ENCODE data around the gene CCR9.

Gene CCR9

DNA sequence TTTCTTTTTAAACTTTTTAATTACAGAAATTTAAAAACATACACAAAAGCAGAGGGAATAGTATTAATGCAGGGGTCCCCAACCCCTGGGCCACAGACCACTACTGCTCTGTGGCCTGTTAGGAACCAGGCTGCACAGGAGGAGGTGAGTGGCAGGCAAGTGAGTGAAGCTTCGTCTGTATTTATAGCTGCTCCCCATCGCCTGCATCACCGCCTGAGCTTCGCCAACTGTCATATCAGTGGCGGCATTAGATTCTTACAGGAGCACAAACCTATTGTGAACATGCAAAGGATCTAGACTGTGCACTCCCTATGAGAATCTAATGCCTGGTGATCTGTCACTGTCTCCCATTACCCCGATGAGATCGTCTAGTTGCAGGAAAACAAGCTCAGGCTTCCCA, 22.4 kb downstream of the CCR9 start:
- no peak for DNase-seq (ENCODE audit: low spot score)

DNA sequence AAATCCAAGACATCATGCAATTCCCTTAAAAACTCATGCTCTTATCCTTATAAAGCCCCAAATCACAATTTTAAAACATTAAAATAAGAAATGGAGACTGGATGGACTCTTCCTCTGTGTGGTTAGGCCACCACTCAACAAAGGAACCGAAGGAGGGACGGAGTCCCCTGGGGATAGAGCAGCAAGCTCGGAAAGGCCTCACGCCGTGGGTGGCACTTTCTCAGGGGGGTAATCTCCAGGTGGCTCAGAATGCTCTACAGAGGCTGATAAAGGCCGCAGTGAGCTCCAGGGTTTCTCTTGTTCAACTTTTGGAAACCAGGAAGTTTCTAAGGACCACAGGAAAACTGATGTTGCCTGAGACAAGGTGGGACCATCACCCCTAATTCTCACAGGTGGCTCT, 23.2 kb downstream of the CCR9 start:
- DNase-seq (ENCODE audit: low spot score) = no peak

DNA sequence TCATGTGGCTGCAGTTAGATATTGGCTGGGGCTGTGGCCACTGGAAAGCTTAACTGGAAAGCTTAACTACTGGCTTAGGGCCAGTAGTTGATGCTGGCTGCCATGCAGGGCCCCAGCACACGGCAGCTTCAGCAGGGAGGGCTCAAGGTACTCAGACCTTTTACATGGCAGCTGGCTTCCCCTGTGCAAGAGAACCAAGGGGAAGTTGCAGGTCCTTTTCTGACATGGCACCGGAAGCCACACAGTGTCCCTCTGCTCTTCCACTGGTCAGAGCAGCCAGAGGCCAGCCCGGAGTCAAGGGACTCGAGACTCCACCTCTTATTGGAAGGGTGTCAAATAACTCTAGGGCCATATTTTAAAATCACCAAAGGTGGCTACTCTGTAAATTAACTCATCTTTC, 24.5 kb downstream of the CCR9 start:
- DNase-seq (ENCODE audit: low spot score) = no peak

DNA sequence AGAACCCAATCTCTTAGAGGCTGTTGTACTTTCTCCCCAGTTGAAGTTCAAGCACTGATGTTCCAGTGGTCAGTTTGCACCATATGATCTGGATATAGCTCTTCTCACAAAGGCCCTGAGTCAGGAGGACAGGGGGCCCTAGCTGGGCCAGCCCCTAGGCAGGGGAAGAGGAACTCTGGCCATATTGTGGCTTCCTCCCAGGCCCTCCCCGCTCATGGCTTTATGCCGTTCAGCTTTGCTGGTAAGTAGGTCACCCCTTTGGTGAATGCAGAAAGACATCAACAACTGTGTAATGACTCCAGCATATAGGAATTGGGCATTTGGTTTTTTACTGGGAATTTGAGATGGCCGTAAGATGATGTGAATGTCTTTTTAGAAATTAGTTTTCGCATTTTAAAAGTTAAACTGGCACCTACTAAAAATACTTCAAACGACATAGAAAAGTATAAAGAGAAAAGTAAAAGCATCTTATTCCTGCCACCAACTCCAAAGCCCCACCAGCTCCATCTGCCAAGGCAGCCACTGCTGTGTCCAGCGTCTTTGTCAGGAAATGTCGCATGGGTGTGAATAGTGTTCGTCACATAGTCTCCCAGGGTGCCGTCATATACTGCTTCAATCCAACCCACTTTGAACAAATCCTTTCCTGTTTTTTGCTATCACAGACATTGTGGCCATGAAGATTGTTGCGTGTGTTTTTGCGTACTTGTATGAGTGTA, 25.3 kb downstream of the CCR9 start:
- DNase-seq (ENCODE audit: low spot score) = no peak

DNA sequence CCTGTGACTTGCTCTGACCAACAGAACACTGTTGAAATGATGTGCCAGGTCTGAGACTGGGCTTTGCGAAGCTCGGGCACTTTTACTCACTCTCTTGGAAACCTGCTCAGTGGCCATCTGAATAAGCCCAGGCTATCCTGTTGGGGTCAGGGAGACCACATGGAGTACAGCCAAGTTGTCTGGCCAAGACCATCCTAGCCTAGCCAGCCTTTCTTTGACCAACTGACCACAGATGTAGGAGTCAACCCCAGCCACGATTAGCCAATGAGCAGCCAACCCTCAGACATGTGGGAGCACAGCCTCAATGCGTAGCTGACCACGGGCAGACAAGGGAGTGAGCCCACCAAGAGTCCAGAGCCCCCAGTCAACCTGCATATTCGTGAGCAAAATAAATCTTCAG, 26.1 kb downstream of the CCR9 start:
- no peak for DNase-seq (ENCODE audit: low spot score)

DNA sequence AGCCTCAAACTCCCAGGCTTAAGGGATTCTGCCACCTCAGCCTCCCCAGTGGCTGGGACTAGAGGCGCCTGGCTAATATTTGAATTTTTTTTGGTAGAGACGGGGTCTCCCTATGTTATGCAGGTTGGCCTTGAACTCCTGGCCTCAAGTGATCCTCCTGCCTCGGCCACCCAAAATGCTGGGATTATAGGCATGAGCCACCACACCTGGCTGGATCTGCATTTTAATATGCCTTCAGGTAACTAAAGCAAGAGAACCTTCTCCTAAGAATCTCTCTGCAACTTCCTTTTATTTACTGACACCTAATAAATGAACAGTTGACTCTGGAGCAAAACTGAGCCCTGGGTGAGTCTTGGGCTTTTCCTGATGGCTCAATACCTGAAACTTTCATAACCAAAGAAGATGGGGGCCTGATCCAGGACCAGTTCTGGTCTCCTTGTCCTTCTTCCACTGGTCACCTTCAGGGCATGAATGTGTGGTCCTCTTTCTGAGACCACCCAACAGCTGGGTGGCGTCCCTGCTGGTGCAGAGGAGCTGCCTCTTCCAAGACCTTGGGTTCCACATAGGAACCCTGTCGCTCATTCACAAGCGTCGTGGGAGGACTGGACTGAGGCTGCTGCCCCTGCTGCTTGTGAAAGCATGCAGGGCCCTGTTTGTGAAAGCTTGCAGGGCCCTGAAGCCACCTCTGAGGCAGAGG, 28.2 kb downstream of the CCR9 start:
- no peak for DNase-seq (ENCODE audit: low spot score)

DNA sequence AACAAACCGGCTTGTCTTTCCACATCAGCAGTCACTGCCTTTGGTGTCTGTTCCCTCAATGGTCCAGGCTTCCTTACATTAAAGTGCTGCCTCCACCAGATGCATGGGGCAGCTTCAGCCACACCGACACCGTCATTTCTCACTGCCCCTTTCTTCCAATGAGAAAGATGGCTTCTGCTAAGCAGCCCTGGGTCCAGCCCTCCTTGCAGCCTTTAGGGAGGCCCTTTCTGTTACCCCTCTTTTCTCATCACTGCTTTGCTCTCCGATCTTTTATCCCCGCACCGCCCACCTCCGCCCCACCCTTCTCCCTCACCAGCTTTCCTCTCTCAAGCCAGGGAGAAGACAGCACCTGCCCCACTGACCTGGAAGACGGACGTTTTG, 28.7 kb downstream of the CCR9 start:
- no peak for DNase-seq (ENCODE audit: low spot score)

DNA sequence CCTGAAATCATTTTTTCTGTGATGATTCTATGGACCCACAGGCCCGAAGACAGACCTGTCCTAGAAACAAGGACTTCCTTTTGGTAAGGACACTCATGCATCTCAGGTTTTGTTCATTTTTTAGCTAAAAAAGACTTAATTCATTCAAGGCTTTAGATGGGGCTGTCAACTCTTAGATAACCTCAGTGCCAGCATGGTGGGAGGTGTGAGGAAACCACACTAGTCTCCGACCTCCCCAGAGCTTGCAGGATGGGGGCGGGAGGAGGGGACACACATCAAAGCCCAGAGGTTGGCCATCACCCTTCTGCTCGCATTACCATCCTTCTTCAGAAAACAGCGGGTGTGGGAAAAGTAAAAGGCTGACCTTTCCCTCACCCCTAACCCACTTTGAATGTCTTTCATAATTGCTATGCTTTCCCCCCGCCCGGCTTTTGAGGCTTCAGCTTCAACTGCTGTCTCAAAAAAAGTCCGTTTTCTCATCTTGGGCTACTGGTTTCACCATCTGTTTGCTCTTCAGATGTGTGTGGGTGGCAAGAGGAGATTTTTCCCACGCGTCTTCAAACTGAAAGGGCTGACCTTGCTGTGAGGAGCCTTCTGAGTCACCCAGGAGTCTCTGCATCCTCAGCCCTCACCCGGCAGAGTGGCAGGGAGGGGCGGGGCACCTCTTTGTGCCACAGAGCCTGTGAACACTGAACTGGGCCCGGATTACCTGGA, 29.3 kb downstream of the CCR9 start:
- DNase-seq (ENCODE audit: low spot score) = peak; percentile 13

DNA sequence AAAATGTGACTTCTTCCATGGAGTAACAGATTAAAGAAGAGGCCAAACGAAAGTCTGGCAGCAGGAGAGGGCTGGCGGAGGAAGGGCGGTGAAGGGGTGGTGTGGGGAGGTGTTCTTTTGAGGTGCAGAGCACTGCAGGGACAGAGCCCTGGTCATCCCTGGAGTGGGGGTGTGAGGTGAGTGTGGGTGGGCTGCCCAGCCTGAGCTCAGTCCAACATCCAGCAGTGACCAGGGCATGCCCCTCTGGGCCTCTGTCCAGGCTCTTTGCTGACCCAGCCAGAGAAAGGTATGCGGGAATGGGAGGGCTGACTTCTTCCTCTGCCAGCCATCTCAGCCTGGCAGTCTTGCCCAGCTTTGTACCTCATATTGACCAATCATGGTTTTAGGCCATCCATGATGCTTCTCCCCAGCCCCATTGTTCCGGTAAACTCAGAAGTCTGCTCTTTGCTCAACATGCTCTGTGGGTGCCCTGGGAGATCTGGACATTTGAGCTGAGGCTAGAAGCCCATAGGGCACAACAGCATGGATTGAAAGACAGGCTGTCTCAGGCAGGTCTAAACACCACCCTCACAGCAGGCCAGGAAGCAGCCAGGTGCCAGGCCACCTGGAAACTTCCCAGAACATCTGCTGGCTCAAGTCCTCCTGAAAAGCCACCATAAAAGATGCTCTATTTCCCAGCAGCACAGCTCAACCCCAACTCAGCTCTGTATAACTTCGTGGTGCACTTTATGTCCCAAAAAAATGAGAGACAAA, 31.0 kb downstream of the CCR9 start:
- DNase-seq (ENCODE audit: low spot score) = no peak

DNA sequence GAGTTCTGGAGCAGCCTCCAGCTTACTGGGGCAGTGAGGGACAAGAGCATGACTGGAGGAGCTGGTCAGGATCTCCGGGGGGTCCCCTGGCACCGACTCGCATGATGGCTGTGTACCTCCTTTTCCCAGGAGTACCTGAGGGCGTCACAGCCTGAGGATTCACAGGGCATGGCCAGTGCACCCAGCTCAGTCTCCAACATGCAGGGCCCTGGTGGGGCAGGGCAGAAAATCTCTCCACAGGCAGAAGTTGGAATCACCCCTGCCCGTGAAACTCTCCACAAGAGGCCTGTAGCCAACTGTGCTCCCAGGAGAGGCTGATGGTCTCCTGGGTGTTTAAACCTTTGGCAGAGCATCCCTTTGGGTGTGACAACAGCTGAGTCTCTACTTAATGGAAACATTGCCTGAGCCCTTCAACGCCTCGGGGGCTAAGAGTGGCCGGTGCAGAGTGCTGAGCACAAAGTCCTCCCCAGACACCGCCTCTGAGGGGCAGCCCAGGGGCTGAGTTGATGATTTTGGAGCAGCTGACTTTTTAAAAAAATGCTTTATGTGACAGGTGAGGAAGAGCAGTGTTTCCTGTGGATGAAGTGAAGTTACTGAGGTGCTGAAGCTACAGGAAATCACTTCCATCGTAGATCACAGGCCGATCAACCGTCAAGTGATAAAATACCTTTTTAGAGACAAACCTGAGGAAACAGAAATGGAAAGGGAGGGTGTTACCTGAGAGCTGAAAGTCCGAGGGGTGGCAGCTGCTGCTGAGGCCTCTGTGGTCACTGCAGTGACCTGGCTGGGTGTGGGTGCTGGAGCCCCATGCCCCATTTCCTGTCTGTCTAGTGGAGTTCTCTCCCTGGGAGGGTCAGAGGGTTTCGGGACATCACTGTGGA, 35.1 kb downstream of the CCR9 start:
- DNase-seq (ENCODE audit: low spot score) = no peak

DNA sequence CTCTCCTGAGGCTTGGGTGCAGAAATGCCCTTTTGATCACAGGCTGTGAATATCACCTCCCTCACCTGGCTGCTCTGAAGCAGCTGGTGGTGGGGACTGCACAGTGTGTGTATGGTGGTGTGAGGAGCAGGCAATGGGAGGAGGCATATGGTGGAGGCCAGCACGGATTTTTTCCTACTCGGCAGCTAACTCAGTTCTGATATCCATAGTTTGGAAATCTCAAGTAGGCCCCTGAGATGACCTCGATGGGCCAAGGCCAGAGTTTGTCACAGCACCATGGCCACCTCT, 35.6 kb downstream of the CCR9 start:
- no peak for DNase-seq (ENCODE audit: low spot score)

DNA sequence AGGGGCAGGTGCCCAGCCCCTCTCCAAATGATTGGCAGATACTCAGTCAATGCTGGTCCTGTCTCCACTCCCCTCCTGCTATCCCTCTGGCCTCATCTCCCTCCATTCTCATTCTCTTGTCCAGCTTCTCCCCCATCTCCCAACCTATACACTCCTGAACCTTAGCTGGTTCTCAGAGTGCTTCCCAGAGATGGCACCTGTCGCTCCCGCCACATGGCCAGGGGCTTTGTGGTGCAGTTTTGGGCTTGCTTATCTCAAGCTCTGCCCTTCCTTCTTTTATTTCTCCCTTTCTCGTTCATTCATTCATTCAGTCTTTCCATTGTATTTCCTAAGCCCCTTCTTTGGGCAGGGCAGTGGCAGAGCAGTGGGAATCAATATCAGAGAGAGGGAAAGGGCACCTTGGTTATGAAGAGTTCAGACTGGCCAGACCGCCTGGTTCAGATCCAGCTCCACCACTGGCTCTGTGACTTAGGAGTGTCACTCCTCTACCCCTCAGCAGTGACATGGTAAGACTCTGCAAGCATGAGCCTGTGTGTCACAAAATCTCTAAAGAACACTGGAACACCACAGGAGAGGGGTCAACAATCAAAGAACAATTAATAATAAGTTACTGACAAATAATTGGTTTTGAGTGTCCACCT, 36.7 kb downstream of the CCR9 start:
- no peak for DNase-seq (ENCODE audit: low spot score)

DNA sequence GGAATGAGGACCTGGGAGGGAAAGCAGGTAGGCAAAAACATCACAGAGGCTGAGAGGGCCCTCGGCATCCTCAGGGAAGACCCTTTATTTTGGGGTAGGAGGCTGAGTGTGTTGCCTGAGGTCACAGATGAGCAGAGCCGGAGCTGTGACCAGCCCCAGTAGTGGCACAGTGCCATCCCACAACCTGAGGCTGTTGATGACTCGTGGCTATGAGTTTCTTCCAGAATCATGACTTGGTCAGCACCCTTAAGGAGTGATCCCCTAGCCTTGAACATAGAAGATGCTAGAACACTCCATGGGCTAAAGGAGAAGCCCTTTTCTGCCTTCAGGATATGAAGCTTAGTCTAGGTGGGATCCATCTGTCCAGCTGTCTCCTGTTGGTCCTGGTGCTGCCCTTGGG, 37.4 kb downstream of the CCR9 start:
- DNase-seq (ENCODE audit: low spot score) = peak; percentile 11

DNA sequence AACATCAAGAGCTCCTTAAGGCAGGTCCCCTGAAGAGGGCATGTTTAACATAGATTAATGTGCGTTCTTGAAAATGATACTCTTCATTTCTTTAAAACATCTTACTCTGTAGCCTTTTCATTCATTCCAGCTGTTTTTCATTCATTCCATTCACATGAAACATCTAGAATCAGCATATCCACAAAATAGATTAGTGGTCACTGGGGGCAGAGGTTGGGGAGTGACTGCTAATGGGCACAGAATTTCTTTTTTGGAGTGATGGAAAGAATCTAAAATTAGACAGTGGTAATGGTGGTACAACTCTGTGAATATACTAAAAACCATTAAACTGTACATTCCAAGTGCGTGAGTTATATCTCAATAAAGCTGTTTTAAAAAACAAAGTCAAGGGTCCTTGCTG, 41.5 kb downstream of the CCR9 start:
- no peak for DNase-seq (ENCODE audit: low spot score)

DNA sequence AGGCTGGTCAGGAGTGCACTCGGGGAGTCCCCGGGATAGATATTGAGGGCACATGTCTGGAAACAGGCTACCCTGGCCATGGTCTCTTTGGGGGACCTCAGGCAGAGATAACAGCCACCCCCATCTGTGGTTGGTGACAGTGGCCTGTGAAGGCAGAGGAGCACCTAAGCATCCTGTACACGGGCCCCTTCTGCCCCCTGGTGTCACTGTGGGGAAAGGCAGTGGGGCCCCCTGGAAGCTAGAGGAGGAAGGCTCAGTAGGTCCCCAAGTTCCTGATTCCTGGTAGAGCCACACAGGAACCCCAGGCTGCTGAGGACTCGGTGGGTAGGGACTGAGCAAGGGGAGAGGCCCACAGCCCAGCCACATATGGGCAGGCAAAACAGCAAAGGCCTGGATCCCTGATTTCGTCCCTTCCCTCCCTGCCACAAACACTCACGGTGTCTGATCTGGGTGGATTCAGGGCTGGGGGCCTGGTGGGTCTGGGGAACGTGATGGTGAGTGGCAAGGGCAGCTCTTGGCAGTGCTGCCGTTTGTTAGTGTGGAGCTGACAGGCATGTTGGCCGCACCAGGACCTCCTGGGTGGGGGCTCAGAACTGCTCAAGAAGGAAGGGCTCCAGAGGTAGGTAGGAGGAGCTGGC, 42.8 kb downstream of the CCR9 start:
- no peak for DNase-seq (ENCODE audit: low spot score)

DNA sequence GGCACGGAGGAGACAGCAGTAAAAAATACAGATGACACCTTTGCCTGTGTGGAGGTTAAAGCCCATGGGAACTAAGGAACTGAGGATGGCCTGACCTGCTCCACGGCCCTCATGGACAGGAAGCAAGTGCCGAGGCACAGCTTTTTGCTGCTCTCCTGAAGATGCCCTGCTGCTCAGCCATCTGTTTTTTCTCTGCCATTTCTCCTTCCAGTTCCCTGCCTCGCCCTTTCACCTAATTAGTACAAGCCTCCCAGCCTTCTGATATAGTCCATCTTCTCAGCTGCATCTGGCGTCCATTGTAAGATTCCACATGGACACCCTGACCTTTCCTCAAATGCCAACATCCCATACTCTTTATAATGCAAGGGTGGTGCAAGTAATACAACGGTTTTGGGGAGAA, 45.2 kb downstream of the CCR9 start:
- no peak for DNase-seq (ENCODE audit: low spot score)

DNA sequence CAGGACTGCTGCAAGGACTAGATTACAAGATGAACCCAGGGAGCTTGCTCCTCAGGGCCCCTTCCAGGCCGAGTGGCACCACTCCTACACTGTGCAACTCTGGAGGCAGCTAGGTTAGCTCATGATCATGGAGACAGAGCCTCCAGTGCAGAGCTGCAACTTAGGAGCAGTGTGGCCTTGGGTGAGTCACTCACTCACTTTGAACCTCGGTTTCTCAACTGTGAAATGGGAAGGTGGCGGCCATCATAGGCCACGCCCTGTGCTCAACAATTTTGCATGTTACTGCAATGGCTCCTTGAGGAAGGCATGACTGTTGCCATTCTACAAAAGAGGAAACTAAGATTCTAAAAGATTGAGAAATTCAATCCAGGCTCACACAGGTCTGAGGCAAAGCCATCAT, 45.8 kb downstream of the CCR9 start:
- no peak for DNase-seq (ENCODE audit: low spot score)

DNA sequence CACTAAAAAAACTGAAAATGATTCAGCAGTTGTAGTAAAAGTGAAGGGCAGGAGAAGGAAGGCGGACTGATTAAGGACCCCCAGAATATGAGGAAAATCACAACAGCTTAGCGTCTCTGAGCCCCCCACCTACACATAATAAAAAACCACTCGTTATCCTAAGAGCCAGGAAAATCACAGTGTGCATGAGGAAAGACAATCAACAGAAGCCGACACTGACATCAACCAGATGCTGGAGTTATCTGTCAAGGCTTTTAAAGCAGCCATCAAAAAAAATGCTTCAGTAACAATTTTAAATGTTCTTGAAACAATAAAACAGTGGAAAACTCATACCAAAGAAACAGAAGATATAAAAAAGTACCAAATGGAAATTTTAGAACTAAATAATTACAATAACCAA, 47.2 kb downstream of the CCR9 start:
- no peak for DNase-seq (ENCODE audit: low spot score)

DNA sequence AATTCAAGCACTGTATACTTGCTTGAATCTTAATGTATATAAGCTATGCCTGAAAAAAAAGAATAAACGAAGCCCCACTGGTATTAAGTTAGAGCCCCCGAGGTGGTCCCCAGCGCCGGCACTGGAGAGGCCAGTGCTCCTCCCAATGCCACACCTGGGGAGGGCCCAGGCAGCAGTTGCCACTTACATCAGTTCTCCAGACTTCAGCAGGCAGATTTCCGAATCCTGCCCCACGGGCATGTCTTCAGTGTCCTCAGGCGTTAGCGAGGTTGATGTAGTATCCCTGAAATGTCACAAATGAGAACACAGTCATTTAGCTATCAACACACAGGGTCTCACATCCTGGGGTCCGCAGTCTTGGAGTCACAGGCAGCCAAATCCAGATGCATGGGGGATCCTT, 49.9 kb downstream of the CCR9 start:
- no peak for DNase-seq (ENCODE audit: low spot score)

DNA sequence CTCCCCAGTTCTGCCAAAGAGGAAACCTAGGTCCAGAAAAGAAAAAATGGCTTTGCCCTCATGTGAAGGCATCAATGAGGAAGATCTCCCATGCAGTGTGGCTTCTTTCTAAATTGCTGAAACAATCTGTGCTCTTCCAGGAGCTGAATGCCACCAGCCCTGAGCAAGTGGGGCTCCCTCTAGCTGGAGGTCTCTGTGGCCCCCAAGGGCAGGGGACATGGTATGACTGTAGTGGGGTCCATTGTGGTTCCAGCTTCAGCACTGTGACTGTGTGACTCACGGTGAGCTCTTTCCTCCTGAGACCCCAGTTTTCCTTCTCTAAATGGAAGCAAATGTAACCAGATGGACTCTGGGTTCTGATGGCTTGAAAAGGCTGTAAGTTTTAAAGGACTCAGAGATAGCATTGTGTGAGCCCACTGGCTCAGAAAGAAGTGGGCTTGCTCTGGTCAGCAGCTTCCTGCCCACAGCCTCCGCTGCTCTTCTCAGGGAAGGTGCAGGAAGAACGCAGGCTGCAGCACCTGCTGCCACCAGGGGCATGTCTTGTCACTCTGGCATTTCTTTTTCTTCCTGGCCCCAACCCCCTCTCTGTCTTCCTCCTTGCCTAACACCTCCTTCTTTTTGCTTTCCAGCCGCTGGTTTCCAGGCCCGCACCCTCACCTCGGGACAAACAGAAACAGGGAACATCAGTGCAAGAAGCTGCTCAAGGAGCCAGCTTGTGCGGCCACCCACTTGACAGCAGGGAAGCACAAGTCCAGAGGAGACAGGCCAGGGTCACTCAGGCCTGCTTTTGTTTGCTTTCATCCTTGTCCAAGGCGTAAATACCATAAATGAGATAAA, 51.1 kb downstream of the CCR9 start:
- DNase-seq (ENCODE audit: low spot score) = no peak

Data from LoVo (cell line).